Mesenteric fat pad (tissue), 1 donor: ENCODE results near the gene HPSE2. TPM values are rescaled to one million over a fixed set of nuclear protein-coding genes. Genes with fewer than 3 reads are reported as not detected.
"Not testable (repeated sequence)": the region's sequence is repeated elsewhere in the genome, so short reads cannot be mapped to it uniquely, and the experiment has no call there.

Experiments used
- DNase-seq: peaks from one replicate; pipeline ENCODE4 v3.0.0-alpha.2; 2020; ENCODE audit warnings: low spot score
- total RNA-seq: library from RNA; stranded (reverse); fragmentation: NEBNext Ultra II Directional; extraction: Animal tissue kit (Norgen Biotek cat#: 25700); gene quantifications from one replicate; pipeline ENCODE4 v1.2.1, GENCODE V29; 2021
- donor health status: DM: yes; HTN: yes; CAD: no.

Gene HPSE2
- total RNA-seq, 1 donor from 2014 or later, result 1.9 TPM

GRCh38 chr10:99008054-99008453, 227.6 kb downstream of the HPSE2 start:
- DNase-seq, result no peak

GRCh38 chr10:99007457-99007856, 228.2 kb downstream of the HPSE2 start:
- no peak for DNase-seq

GRCh38 chr10:99005254-99005653, 230.4 kb downstream of the HPSE2 start:
- DNase-seq, result no peak

- DNase-seq, result no peak
Observed at GRCh38 chr10:99004738-99005137, 230.9 kb downstream of the HPSE2 start.

GRCh38 chr10:99002392-99002791, 233.3 kb downstream of the HPSE2 start:
- DNase-seq, result no peak

- no peak for DNase-seq
Observed at GRCh38 chr10:98997596-98997995, 238.1 kb downstream of the HPSE2 start.

- no peak for DNase-seq
Observed at GRCh38 chr10:98994030-98994429, 241.6 kb downstream of the HPSE2 start.

GRCh38 chr10:98983751-98984150, 251.9 kb downstream of the HPSE2 start:
- DNase-seq, result not testable (repeated sequence)

- no peak for DNase-seq
Observed at GRCh38 chr10:98980353-98980752, 255.3 kb downstream of the HPSE2 start.

GRCh38 chr10:98971464-98971863, 264.2 kb downstream of the HPSE2 start:
- no peak for DNase-seq

- no peak for DNase-seq
Observed at GRCh38 chr10:98967601-98968000, 268.1 kb downstream of the HPSE2 start.

- DNase-seq, result no peak
Observed at GRCh38 chr10:98963608-98964007, 272.0 kb downstream of the HPSE2 start.

GRCh38 chr10:98959379-98959778, 276.3 kb downstream of the HPSE2 start:
- DNase-seq, result no peak

- no peak for DNase-seq
Observed at GRCh38 chr10:98957801-98958200, 277.9 kb downstream of the HPSE2 start.

- DNase-seq, result no peak
Observed at GRCh38 chr10:98956576-98957260, 278.9 kb downstream of the HPSE2 start.

GRCh38 chr10:98953251-98953650, 282.4 kb downstream of the HPSE2 start:
- no peak for DNase-seq

- DNase-seq, result no peak
Observed at GRCh38 chr10:98951269-98952000, 284.2 kb downstream of the HPSE2 start.

- DNase-seq, result no peak
Observed at GRCh38 chr10:98950106-98950505, 285.5 kb downstream of the HPSE2 start.

- DNase-seq, result no peak
Observed at GRCh38 chr10:98949306-98949705, 286.3 kb downstream of the HPSE2 start.

- DNase-seq, result no peak
Observed at GRCh38 chr10:98943681-98944080, 292.0 kb downstream of the HPSE2 start.

GRCh38 chr10:98929709-98930108, 305.9 kb downstream of the HPSE2 start:
- DNase-seq, result no peak

GRCh38 chr10:98925651-98926050, 310.0 kb downstream of the HPSE2 start:
- DNase-seq, result no peak

- DNase-seq, result no peak
Observed at GRCh38 chr10:98924526-98924925, 311.1 kb downstream of the HPSE2 start.
